Neural cell (in vitro differentiated cells): ENCODE measurements around the gene KRTAP5-4. TPM values are rescaled to one million over a fixed set of nuclear protein-coding genes. Genes with fewer than 3 reads are reported as not detected.
"Not testable (repeated sequence)": the region's sequence is repeated elsewhere in the genome, so short reads cannot be mapped to it uniquely, and the experiment has no call there.

Experiments used
- H2AFZ ChIP-seq: fragments of 200-600, 300-800 bp; sonication (generic), shearing (Covaris generic); 2 replicates; pipeline ENCODE4 v1.6.0; 2014; ENCODE audit warnings: low read depth, mild to moderate bottlenecking, antibody characterized with exemption, low read length, moderate library complexity
- H3F3A ChIP-seq: fragments of 200-600 bp; shearing (Covaris generic); 2 replicates; pipeline ENCODE4 v1.6.1; 2016; ENCODE audit warnings: mild to moderate bottlenecking, moderate library complexity, mixed read lengths, antibody characterized with exemption, low read length; ENCODE audit not compliant: insufficient read depth, poor library complexity, severe bottlenecking
- H3K27ac ChIP-seq: fragments of 200-600, 300-800 bp; sonication (generic), shearing (Covaris generic); 2 replicates; pipeline ENCODE4 v1.5.1; 2014; ENCODE audit warnings: mild to moderate bottlenecking, low read length, moderate library complexity
- H3K27me3 ChIP-seq: fragments of 300-800, 200-600 bp; sonication (generic), shearing (Covaris generic); 2 replicates; pipeline ENCODE4 v1.6.0; 2014; ENCODE audit warnings: mild to moderate bottlenecking, low read depth, low read length, moderate library complexity; ENCODE audit not compliant: insufficient read depth
- H3K36me3 ChIP-seq: fragments of 300-800, 200-600 bp; sonication (generic), shearing (Covaris generic); 2 replicates; pipeline ENCODE4 v1.5.1; 2014; ENCODE audit warnings: mild to moderate bottlenecking, antibody characterized with exemption, low read length, moderate library complexity; ENCODE audit not compliant: insufficient read depth
- H3K4me2 ChIP-seq: fragments of 300-800, 200-600 bp; sonication (generic), shearing (Covaris generic); 2 replicates; pipeline ENCODE4 v1.6.0; 2014; ENCODE audit warnings: mild to moderate bottlenecking, low read length
- H3K4me3 ChIP-seq: fragments of 300-800, 200-600 bp; sonication (generic), shearing (Covaris generic); 2 replicates; pipeline ENCODE4 v1.5.1; 2014; ENCODE audit warnings: mild to moderate bottlenecking, low read length, moderate library complexity
- H3K79me2 ChIP-seq: fragments of 200-600 bp; shearing (Covaris generic); replicated peaks from 2 replicates; pipeline ENCODE4 v1.6.0; 2014; ENCODE audit warnings: mild to moderate bottlenecking, low read length, moderate library complexity; ENCODE audit not compliant: insufficient read depth
- H3K9ac ChIP-seq: fragments of 300-800, 200-600 bp; sonication (generic), shearing (Covaris generic); 2 replicates; pipeline ENCODE4 v1.6.1; 2016; ENCODE audit warnings: mild to moderate bottlenecking, low read length, mixed read lengths
- H3K9me2 ChIP-seq: fragments of 200-600 bp; shearing (Covaris generic); 2 replicates; pipeline ENCODE4 v1.6.1; 2016; ENCODE audit warnings: mild to moderate bottlenecking, low read length, mixed read lengths; ENCODE audit not compliant: insufficient read depth
- H3K9me3 ChIP-seq: fragments of 200-600, 300-800 bp; sonication (generic), shearing (Covaris generic); 2 replicates; pipeline ENCODE4 v1.6.1; 2016; ENCODE audit warnings: mild to moderate bottlenecking, mixed run types, low read length, moderate library complexity, mixed read lengths
- H4K20me1 ChIP-seq: fragments of 200-600 bp; shearing (Covaris generic); 2 replicates; pipeline ENCODE4 v1.6.1; 2016; ENCODE audit warnings: mild to moderate bottlenecking, mixed run types; ENCODE audit not compliant: insufficient read depth
- CTCF ChIP-seq: fragments of 450-650 bp; IDR thresholded peaks from 2 replicates; pipeline ENCODE4 v1.5.1; 2014; ENCODE audit warnings: antibody characterized with exemption, mild to moderate bottlenecking, moderate library complexity; ENCODE audit not compliant: poor library complexity, severe bottlenecking
- EP300 ChIP-seq: fragments of 450-650 bp; conservative IDR thresholded peaks from 2 replicates; pipeline ENCODE4 v1.6.1; 2014; ENCODE audit warnings: antibody characterized with exemption, mild to moderate bottlenecking, moderate library complexity; ENCODE audit not compliant: poor library complexity, severe bottlenecking
- EZH2 ChIP-seq: fragments of 200-600, 300-800 bp; shearing (Covaris generic), sonication (generic); IDR thresholded peaks from 2 replicates; pipeline ENCODE4 v1.6.1; 2014; ENCODE audit warnings: antibody characterized with exemption, low read length, borderline replicate concordance, mild to moderate bottlenecking; ENCODE audit not compliant: insufficient read depth, poor library complexity, severe bottlenecking
- MXI1 ChIP-seq: fragments of 450-650 bp; conservative IDR thresholded peaks from 2 replicates; pipeline ENCODE4 v1.6.1; 2014; ENCODE audit warnings: antibody characterized with exemption, mild to moderate bottlenecking; ENCODE audit not compliant: poor library complexity, severe bottlenecking
- POLR2AphosphoS5 ChIP-seq: IDR thresholded peaks from 2 replicates; pipeline ENCODE4 v1.6.1; 2012
- RAD21 ChIP-seq: fragments of 450-650 bp; conservative IDR thresholded peaks from 2 replicates; pipeline ENCODE4 v1.6.1; 2014; ENCODE audit warnings: antibody characterized with exemption, mild to moderate bottlenecking, moderate library complexity
- REST ChIP-seq: IDR thresholded peaks from 2 replicates; pipeline ENCODE4 v1.6.1; 2012; ENCODE audit warnings: borderline replicate concordance
- SMC3 ChIP-seq: fragments of 450-650 bp; conservative IDR thresholded peaks from 2 replicates; pipeline ENCODE4 v1.6.1; 2014; ENCODE audit warnings: antibody characterized with exemption, mild to moderate bottlenecking, moderate library complexity; ENCODE audit not compliant: poor library complexity
- TAF1 ChIP-seq: IDR thresholded peaks from 2 replicates; pipeline ENCODE4 v1.6.1; 2012; ENCODE audit warnings: low read depth
- polyA plus RNA-seq: library from polyadenylated mRNA; depleted of rRNA; stranded (reverse); fragments of >200 nt; gene quantifications from 2 replicates; pipeline ENCODE4 v1.2.3, GENCODE V29; 2014

KRTAP5-4 gene
- polyA plus RNA-seq, 1 donor from 2014 or later: not detected

GRCh38 chr11:1665313-1665712, 43.4 kb upstream of the KRTAP5-4 start:
- no peaks in the 10 kb centered on the region for H3K9me3 ChIP-seq
- TF ChIP-seq MXI1 (no peak), RAD21 (no peak), SMC3 (no peak), EZH2 (no peak), CTCF (no peak), REST (no peak), POLR2AphosphoS5 (no peak), EP300 (no peak), TAF1 (no peak)
- no peak overlapping the region for H3K27ac ChIP-seq

GRCh38 chr11:1662699-1663283, 40.9 kb upstream of the KRTAP5-4 start:
- H3K27me3 ChIP-seq, H3K9me3 ChIP-seq, H3K36me3 ChIP-seq, H3K9ac ChIP-seq, H2AFZ ChIP-seq, H3K79me2 ChIP-seq, H4K20me1 ChIP-seq, H3K4me2 ChIP-seq, H3F3A ChIP-seq, H3K9me2 ChIP-seq, H3K27ac ChIP-seq, H3K4me3 ChIP-seq: not testable (repeated sequence)

More at GRCh38 chr11:1665313-1665712, 43.4 kb upstream of the KRTAP5-4 start:
- Histone ChIP-seq H3K9me2 (no peaks in the 10 kb centered on the region), H3K79me2 (no peaks in the 10 kb centered on the region), H3K9ac (no peak overlapping the region), H4K20me1 (no peaks in the 10 kb centered on the region), H3K36me3 (no peaks in the 10 kb centered on the region), H2AFZ (no peak overlapping the region), H3K27me3 (no peaks in the 10 kb centered on the region), H3K4me3 (no peak overlapping the region), H3F3A (no peaks in the 10 kb centered on the region), H3K4me2 (no peak overlapping the region)

DNA sequence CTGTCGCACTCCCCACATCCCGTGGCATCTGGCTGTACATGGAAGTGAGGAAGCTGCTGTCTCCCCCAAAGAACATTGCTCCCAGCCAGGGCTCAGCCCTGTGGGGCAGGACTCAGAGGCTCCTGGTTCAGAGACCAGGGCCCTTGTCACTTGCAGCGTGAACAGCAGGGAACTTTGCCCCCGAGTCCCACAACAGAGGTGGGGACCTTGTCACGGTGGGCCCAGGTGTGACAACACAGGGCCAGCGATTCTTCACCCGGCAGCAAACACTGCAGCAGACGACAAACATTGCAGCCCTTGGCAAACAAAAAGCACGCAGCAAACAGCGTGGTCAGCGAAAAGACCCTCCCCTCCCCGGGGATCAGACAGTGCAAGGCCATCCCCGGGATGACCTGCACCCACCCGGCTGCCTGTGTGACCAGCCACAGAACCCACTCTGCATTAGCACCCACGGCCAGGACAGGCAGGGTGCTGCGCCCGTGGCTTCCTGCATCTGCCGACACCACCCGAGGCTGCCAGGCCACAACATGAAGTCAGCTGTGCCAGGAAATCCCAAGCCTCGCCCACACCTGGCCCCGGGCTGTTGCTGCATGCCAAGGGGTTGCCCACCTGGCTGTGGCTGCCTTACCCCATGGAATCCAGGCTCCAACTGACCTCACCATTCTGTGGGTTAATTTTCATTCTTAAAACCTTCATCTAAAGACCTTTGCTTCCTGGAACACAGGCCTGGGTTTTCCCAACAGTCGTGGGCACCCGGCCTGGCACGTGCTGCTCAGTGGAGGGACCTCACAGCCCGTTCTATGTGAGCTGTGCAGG, 39.7 kb upstream of the KRTAP5-4 start:
- H3K79me2 ChIP-seq, H3K4me2 ChIP-seq, H3K9me2 ChIP-seq, H2AFZ ChIP-seq, H3F3A ChIP-seq, H3K27ac ChIP-seq, H3K9me3 ChIP-seq, H3K9ac ChIP-seq, H3K36me3 ChIP-seq, H3K4me3 ChIP-seq, H3K27me3 ChIP-seq, H4K20me1 ChIP-seq: not testable (repeated sequence)
